OCI-LY7 (cell line): ENCODE measurements around the gene DHRS1. TPM values are rescaled to one million over a fixed set of nuclear protein-coding genes. Genes with fewer than 3 reads are reported as not detected.
A peak's percentile ranks its signal among the peaks of the same experiment; 100 is the strongest.
"Not testable (repeated sequence)": the region's sequence is repeated elsewhere in the genome, so short reads cannot be mapped to it uniquely, and the experiment has no call there.

ENCODE experiments used
- BruUV-seq: library from RNA; stranded (reverse); fragments of 400-500 nt; replicated peaks from 2 replicates; lab custom pipeline; 2021; lab: Mats Ljungman, UMichigan
- CTCF ChIA-PET: fragments of 300-600 bp; sonication (Branson Sonifier 250); formaldehyde crosslinking; loops from one replicate; lab custom pipeline; 2022; ENCODE audit warnings: antibody characterized with exemption; ENCODE audit not compliant: unreplicated experiment; lab: Charles Lee
- POLR2A ChIA-PET: fragments of 300-600 bp; sonication (Branson Sonifier 250); formaldehyde crosslinking; loops from one replicate; lab custom pipeline; 2022; ENCODE audit warnings: antibody characterized with exemption; lab: Charles Lee
- DNase-seq: peaks from one replicate; pipeline ENCODE4 v3.0.0-alpha.2; 2015; ENCODE audit warnings: low spot score
- H2AFZ ChIP-seq: fragments of 200-600 bp; sonication (generic), shearing (Covaris generic); 2 replicates; pipeline ENCODE4 v1.6.1; 2014; ENCODE audit warnings: mild to moderate bottlenecking, antibody characterized with exemption, low read length, moderate library complexity
- H3K27ac ChIP-seq: fragments of 200-600 bp; sonication (generic); 2 replicates; pipeline ENCODE4 v1.5.1; 2014; ENCODE audit warnings: mixed run types, low read depth, mild to moderate bottlenecking, moderate library complexity, low read length, inconsistent platforms; ENCODE audit not compliant: poor library complexity, severe bottlenecking
- H3K36me3 ChIP-seq: fragments of 200-600 bp; sonication (generic); 2 replicates; pipeline ENCODE4 v1.6.1; 2014; ENCODE audit warnings: mild to moderate bottlenecking, antibody characterized with exemption, low read length, moderate library complexity, mixed read lengths; ENCODE audit not compliant: insufficient read depth
- H3K4me1 ChIP-seq: fragments of 200-600 bp; sonication (generic); 2 replicates; pipeline ENCODE4 v1.5.1; 2014; ENCODE audit warnings: mild to moderate bottlenecking, low read length; ENCODE audit not compliant: insufficient read depth, poor library complexity, severe bottlenecking
- H3K4me2 ChIP-seq: fragments of 200-600 bp; sonication (generic); 2 replicates; pipeline ENCODE4 v1.6.1; 2014; ENCODE audit warnings: mild to moderate bottlenecking, low read length
- H3K4me3 ChIP-seq: fragments of 200-600 bp; sonication (generic); 2 replicates; pipeline ENCODE4 v1.5.1; 2014; ENCODE audit warnings: mild to moderate bottlenecking, low read depth, low read length; ENCODE audit not compliant: poor library complexity, severe bottlenecking
- H3K79me2 ChIP-seq: fragments of 200-600 bp; sonication (generic); 2 replicates; pipeline ENCODE4 v1.6.1; 2016; ENCODE audit warnings: low read depth, mild to moderate bottlenecking, low read length, moderate library complexity, mixed read lengths; ENCODE audit not compliant: insufficient read depth
- H3K9me2 ChIP-seq: fragments of 200-600 bp; sonication (generic); 2 replicates; pipeline ENCODE4 v1.6.1; 2016; ENCODE audit warnings: mild to moderate bottlenecking, low read length, mixed read lengths; ENCODE audit not compliant: insufficient read depth
- H3K9me3 ChIP-seq: fragments of 200-600 bp; sonication (generic); 2 replicates; pipeline ENCODE4 v1.6.1; 2014; ENCODE audit warnings: mild to moderate bottlenecking, mixed run types, low read length, mixed read lengths
- H4K20me1 ChIP-seq: fragments of 200-600 bp; sonication (generic); 2 replicates; pipeline ENCODE4 v1.6.1; 2014; ENCODE audit warnings: mild to moderate bottlenecking, antibody characterized with exemption, low read length, moderate library complexity, mixed read lengths; ENCODE audit not compliant: insufficient read depth
- EZH2phosphoT487 ChIP-seq: fragments of 200-600 bp; sonication (generic); IDR thresholded peaks from 2 replicates; pipeline ENCODE4 v1.6.1; 2018; ENCODE audit warnings: low read depth, borderline replicate concordance, mild to moderate bottlenecking, mixed run types, antibody characterized with exemption, low read length, moderate library complexity, mixed read lengths
- intact Hi-C: fragments of 100-400 bp; cut with micrococcal nuclease; formaldehyde crosslinking; loops from one replicate; pipeline ENCODE4 v1.10.0; 2022; ENCODE audit not compliant: unreplicated experiment
- total RNA-seq, 2 experiments: library from RNA; depleted of rRNA in 1 of 2; stranded (reverse); fragments of >200 nt in 1 of 2; shearing (Covaris generic) in 1 of 2; gene quantifications; 2 replicates each; pipeline ENCODE4 v1.2.3, GENCODE V29; 2014 to 2022
- TF ChIP-seq, protein P1 (sequence below): fragments of 200-600 bp; sonication (generic); conservative IDR thresholded peaks from 2 replicates; pipeline ENCODE4 v1.5.1; 2014; ENCODE audit warnings: mild to moderate bottlenecking, antibody characterized with exemption, low read length, moderate library complexity, mixed read lengths

The DHRS1 gene
- total RNA-seq, 2 experiments from 2014 or later, result 27.4 to 34.9 TPM

DNA sequence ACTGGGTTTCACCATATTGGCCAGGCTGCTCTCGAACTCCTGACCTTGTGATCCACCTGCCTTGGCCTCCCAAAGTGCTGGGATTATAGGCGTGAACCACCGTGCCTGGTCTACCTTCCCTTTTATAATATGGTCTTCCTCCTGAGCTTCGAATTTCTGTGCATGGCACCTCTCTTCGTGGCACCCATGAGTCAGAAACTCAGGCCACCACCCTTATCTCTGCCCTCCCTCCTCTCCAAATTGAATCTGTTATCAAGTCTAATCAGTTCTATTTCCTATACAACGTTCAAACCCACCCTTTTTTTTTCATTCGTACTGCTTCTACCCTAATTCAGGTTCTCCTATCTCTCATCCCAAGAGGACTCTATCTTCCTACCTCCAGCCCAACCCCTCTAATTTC is 52.2 kb downstream of the DHRS1 start:
- Histone ChIP-seq H2AFZ (no peak overlapping the region), H3K27ac (no peak overlapping the region), H3K4me1 (peaks cover 15% of the 10 kb centered on the region), H3K79me2 (no peaks in the 10 kb centered on the region), H3K9me3 (no peaks in the 10 kb centered on the region), H3K9me2 (no peaks in the 10 kb centered on the region), H4K20me1 (no peaks in the 10 kb centered on the region), H3K4me3 (no peak overlapping the region), H3K36me3 (no peaks in the 10 kb centered on the region), H3K4me2 (no peak overlapping the region)
- POLR2A ChIA-PET, result interaction anchor here (1.0 to 3.8 kb wide), 3 partner anchors 23 to 43 kb away, joined by 4 to 21 read pairs (median 4); partner anchors contain the start of gene RABGGTA
- intact Hi-C loops, result no loop called here
- DNase-seq, result no peak
- TF ChIP-seq EZH2phosphoT487, result no peak
- TF ChIP-seq, protein P1, sequence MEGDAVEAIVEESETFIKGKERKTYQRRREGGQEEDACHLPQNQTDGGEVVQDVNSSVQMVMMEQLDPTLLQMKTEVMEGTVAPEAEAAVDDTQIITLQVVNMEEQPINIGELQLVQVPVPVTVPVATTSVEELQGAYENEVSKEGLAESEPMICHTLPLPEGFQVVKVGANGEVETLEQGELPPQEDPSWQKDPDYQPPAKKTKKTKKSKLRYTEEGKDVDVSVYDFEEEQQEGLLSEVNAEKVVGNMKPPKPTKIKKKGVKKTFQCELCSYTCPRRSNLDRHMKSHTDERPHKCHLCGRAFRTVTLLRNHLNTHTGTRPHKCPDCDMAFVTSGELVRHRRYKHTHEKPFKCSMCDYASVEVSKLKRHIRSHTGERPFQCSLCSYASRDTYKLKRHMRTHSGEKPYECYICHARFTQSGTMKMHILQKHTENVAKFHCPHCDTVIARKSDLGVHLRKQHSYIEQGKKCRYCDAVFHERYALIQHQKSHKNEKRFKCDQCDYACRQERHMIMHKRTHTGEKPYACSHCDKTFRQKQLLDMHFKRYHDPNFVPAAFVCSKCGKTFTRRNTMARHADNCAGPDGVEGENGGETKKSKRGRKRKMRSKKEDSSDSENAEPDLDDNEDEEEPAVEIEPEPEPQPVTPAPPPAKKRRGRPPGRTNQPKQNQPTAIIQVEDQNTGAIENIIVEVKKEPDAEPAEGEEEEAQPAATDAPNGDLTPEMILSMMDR, result no peak
- CTCF ChIA-PET, result interaction anchor here (0.6 kb wide), 1 partner anchor 184 kb away, joined by 3 read pairs; no protein-coding TSS in a partner anchor
- no TSS peak for BruUV-seq

DNA sequence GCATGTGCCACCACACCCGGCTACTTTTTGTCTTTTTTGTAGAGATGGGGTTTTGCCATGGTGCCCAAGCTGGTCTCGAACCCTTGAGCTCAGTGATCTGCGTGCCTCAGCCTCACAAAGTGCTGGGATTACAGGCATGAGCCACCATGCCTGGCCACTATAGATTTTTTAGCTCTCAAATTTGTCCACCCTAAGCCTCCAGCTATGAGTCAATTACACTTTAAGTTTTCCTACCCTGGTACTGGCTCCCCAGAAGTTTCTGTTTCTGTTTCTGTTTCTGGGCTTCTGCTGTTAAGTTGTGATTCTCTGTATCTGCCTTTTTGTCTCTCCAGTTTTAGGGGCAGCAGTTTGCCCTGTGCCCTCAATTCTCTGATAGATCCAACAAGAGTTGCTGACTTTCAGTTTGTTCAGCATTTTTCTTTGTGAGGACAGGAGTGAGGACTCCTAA is 52.8 kb downstream of the DHRS1 start:
- H3K4me1 ChIP-seq, result peaks cover 15% of the 10 kb centered on the region
- H3K27ac ChIP-seq, result no peak overlapping the region
- no peak overlapping the region for H3K4me2 ChIP-seq
- H3K9me3 ChIP-seq, result no peaks in the 10 kb centered on the region
- TF ChIP-seq, protein P1, result no peak
- no peak for TF ChIP-seq EZH2phosphoT487
- H3K9me2 ChIP-seq, result no peaks in the 10 kb centered on the region
- no peaks in the 10 kb centered on the region for H4K20me1 ChIP-seq
- ChIA-PET POLR2A (interaction anchor here (0.6 to 3.8 kb wide), 8 partner anchors 24 to 200 kb away, joined by 3 to 21 read pairs (median 4); partner anchors contain the start of genes CIDEB, EMC9 and RABGGTA), CTCF (interaction anchor here (1.0 kb wide), 1 partner anchor 24 kb away, joined by 4 read pairs; the partner anchor contains the start of gene RABGGTA)
- intact Hi-C loops, result no loop called here
- H3K79me2 ChIP-seq, result peaks cover 2% of the 10 kb centered on the region; the same call in 1 of the 2 replicates
- H2AFZ ChIP-seq, result no peak overlapping the region
- BruUV-seq, result no TSS peak
- peak; percentile 19 for DNase-seq
- H3K36me3 ChIP-seq, result no peaks in the 10 kb centered on the region
- H3K4me3 ChIP-seq, result no peak overlapping the region

DNA sequence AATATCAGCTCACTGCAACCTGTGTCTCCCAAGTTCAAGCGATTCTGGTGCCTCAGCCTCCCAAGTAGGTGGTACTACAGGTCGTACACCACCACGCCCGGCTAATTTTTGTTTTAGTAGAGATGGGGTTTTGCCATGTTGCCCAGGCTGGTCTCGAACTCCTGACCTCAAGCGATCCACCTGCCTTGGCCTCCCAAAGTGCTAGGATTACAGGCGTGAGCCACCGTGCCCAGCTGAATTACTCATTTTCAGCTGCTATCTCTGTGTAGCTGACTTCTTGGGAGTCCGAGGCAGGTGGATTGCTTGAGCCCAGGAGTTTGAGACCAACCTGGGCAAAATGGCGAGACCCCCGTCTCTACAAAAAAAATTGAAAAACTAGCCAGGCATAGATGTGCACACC is 54.2 kb downstream of the DHRS1 start:
- H4K20me1 ChIP-seq, BruUV-seq, H2AFZ ChIP-seq, H3K9me3 ChIP-seq, H3K27ac ChIP-seq, intact Hi-C loops, H3K4me2 ChIP-seq, DNase-seq, H3K9me2 ChIP-seq, H3K4me3 ChIP-seq, H3K36me3 ChIP-seq: not testable (repeated sequence)
- Histone ChIP-seq H3K79me2 (peaks cover 16% of the 10 kb centered on the region; the same call in 1 of the 2 replicates), H3K4me1 (peaks cover 29% of the 10 kb centered on the region)
- CTCF ChIA-PET, result interaction anchor here (0.9 kb wide), 1 partner anchor 54 kb away, joined by 3 read pairs; the partner anchor contains the start of genes DHRS1 and NOP9
- POLR2A ChIA-PET, result interaction anchor here (2.0 to 3.8 kb wide), 2 partner anchors 25 to 51 kb away, joined by 10 to 21 read pairs; partner anchors contain the start of gene RABGGTA
